Astrocyte (in vitro differentiated cells and primary cell): ENCODE results near the gene CD300LD.

Experiments
- CTCF ChIP-seq: IDR thresholded peaks from 2 replicates; pipeline ENCODE4 v1.5.1; 2011; ENCODE audit warnings: low read depth, mild to moderate bottlenecking, inconsistent platforms, low read length, moderate library complexity; ENCODE audit not compliant: insufficient read depth
- EZH2 ChIP-seq: IDR thresholded peaks from 2 replicates; pipeline ENCODE4 v1.6.1; 2012; ENCODE audit warnings: mild to moderate bottlenecking, low read length, inconsistent platforms; ENCODE audit not compliant: insufficient read depth

- no peak for TF ChIP-seq CTCF
- TF ChIP-seq EZH2 = no peak
Measured at GRCh38 chr17:74631468-74632450, 39.7 kb upstream of the CD300LD start.
